Measurements from ENCODE around the gene SPTLC3.

Gene SPTLC3

DNA sequence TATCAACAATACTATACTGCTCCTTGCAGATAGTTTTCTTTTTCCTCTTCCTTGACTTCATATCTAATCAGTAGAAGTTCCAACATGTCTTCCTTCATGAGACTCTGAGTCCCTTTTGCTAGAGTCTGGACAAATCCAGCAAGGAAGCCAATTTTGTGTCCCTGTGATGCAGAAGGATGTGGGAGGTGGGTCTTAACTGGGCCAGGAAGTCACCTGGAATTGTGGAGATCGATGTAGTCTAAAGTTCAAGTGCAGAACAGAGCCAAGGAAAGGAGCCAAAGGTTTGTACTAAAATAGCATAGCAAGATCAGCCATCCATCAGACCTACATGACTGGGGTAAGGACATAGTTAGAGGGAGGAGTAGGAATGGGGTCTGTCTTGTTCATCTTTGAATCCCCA lies 37.6 kb downstream of the SPTLC3 start:
- Histone ChIP-seq H3K36me3 (peaks cover 0 to 11% (median 10%) of the 10 kb centered on the region in 3 donors), H3K4me3 (no peak overlapping the region), H3K27ac (no peak overlapping the region), H3K4me1 (no peaks in the 10 kb centered on the region), H3K9me3 (no peaks in the 10 kb centered on the region), H3K27me3 (no peaks in the 10 kb centered on the region)
- TF ChIP-seq CTCF (IDR thresholded peaks at IDR 0.05) = no peak
- DNase-seq = no peak
- intact Hi-C loops (cut with DNase I; ENCODE audit: low total_unique reads) = no loop called here

DNA sequence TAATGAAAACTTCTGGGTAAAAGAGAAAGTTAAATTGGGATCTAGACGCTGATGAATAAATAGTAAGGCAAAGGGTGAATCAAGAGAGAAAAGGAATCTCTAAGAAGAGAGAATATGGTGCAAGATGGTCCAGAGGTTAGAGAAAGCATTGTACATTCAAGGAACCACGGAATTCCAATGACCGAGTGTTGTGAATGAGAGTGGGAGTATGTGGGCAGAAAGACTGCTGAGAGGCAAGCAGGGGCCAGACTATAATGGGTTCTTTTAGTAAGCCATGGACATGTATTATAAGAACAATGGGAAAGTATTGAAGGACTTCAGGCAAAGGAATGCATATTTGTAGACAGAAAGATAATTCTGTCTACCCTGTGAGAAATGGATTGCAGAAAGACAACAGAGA lies 45.2 kb downstream of the SPTLC3 start:
- H3K9me3 ChIP-seq = no peaks in the 10 kb centered on the region
- H3K27me3 ChIP-seq = no peaks in the 10 kb centered on the region
- H3K36me3 ChIP-seq = peaks cover 0 to 8% (median 6%) of the 10 kb centered on the region in 3 donors
- no peak for TF ChIP-seq CTCF (IDR thresholded peaks at IDR 0.05)
- DNase-seq = no peak
- intact Hi-C loops (cut with DNase I; ENCODE audit: low total_unique reads) = no loop called here
- no peak overlapping the region for H3K27ac ChIP-seq
- H3K4me3 ChIP-seq = no peak overlapping the region
- no peaks in the 10 kb centered on the region for H3K4me1 ChIP-seq

DNA sequence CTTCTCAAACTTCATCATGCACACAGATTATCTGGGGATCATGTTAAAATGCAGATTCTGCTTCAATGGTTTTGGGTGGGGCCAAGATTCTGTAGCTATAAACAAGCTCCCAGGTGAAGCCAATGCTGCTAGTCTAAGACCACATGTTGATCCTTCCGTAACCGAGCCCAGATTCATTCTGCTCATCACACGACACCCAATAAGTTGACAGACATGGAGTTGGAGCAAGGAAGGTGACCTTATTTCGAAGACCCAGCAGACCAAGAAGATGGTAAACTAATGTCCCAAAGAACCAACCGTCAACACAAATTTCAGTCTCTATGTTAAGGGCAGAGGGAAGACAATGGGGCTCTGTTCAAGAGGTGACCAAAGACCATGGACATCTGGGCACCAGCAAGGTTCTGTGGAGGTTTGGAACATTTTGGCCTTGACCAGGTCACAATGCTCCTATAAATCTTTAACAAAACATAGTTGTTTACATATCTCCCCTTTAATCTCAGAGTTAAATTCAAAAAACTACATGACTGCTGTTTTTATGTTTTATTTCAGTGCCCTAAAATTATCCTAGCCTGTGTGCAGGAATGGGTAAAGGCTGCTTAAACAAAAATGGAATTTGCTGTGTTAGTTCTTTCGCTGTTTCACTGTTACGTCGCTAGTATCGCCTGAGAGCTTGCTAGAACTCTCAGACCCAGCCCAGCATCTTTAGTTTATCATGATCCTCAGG lies 50.1 kb downstream of the SPTLC3 start:
- Histone ChIP-seq H3K4me1 (no peaks in the 10 kb centered on the region), H3K27ac (no peak overlapping the region), H3K27me3 (no peaks in the 10 kb centered on the region), H3K4me3 (no peak overlapping the region), H3K9me3 (no peaks in the 10 kb centered on the region), H3K36me3 (no peaks in the 10 kb centered on the region)
- no peak for TF ChIP-seq CTCF (IDR thresholded peaks at IDR 0.05)
- DNase-seq = no peak
- intact Hi-C loops (cut with DNase I; ENCODE audit: low total_unique reads) = no loop called here

DNA sequence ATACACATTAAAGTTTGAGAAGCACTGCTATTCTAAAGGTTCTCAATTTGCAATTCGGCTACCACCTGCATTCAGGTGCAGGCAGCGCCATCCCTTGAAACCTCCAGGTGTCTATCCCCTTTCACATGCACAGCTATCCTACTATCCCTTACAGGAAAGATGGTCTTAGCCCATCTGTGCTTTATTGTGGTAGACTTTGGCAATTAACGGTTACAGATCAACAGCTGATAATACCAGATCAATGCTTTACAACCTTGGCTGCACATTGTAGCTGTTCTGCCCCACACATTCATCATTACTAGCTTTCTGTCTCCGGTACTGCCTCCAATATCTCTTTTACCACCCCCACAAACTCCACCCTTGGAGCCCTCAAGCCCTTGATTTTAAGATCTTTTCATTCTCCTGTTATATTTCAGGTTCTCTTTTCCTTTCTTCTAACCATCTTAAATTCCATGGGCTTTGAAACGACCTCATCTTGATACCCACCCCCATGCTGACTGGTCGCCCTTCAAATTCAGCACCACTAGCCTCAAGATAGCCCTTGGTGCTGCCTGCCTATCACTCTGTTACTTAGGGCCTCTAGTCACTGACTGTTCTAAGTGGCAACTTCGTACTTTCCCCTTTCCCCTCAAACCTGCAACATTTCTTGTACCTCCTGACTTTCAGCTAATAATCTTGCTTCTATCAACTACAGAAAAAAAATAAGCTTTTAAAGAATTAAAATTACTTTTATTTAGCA lies 50.8 kb downstream of the SPTLC3 start:
- Histone ChIP-seq H3K27me3 (no peaks in the 10 kb centered on the region), H3K27ac (no peak overlapping the region), H3K36me3 (no peaks in the 10 kb centered on the region), H3K4me3 (no peak overlapping the region), H3K4me1 (no peaks in the 10 kb centered on the region), H3K9me3 (no peaks in the 10 kb centered on the region)
- TF ChIP-seq CTCF (IDR thresholded peaks at IDR 0.05) = no peak
- intact Hi-C loops (cut with DNase I; ENCODE audit: low total_unique reads) = no loop called here
- DNase-seq = no peak

GRCh38 chr20:13060327-13060726 lies 51.6 kb downstream of the SPTLC3 start:
- no peak for DNase-seq

More at GRCh38 chr20:13060327-13060726, 51.6 kb downstream of the SPTLC3 start:
- H3K27ac ChIP-seq = no peak overlapping the region
- H3K4me1 ChIP-seq = no peaks in the 10 kb centered on the region
- intact Hi-C loops (cut with DNase I; ENCODE audit: low total_unique reads) = no loop called here
- H3K9me3 ChIP-seq = no peaks in the 10 kb centered on the region
- H3K36me3 ChIP-seq = no peaks in the 10 kb centered on the region
- no peak overlapping the region for H3K4me3 ChIP-seq
- TF ChIP-seq CTCF (IDR thresholded peaks at IDR 0.05) = no peak
- H3K27me3 ChIP-seq = no peaks in the 10 kb centered on the region
